H1 (cell line): ENCODE results near the gene CNPY2. TPM values are rescaled to one million over a fixed set of nuclear protein-coding genes. Genes with fewer than 3 reads are reported as not detected.

Experiments
- CHD2 ChIP-seq: IDR thresholded peaks from 2 replicates; pipeline ENCODE4 v1.6.1; 2012; ENCODE audit warnings: low read length, improper control_type of control experiment
- FOSL1 ChIP-seq: IDR thresholded peaks from 2 replicates; pipeline ENCODE4 v1.6.1; 2011; ENCODE audit warnings: mild to moderate bottlenecking, low read depth, low read length, moderate library complexity; ENCODE audit not compliant: insufficient read depth
- YY1 ChIP-seq: IDR thresholded peaks from 2 replicates; pipeline ENCODE4 v1.6.1; 2011; ENCODE audit warnings: low read depth, mild to moderate bottlenecking, low read length
- polyA plus RNA-seq, 7 experiments: library from polyadenylated mRNA; depleted of rRNA in 3 of 7; stranded (reverse) in 5 of 7; unstranded in 2 of 7; fragments of >200 nt in 5 of 7; fragments of 200-250 nt in 2 of 7; gene quantifications; 1 replicate in 5 of 7; 2 replicates in 1 of 7; 4 replicates in 1 of 7; pipeline versions ENCODE4 v1.2.1 to v1.2.3, GENCODE V29; 2011 to 2013; ENCODE audit warnings: missing spikeins in 2 of 7, mixed read lengths in 2 of 7
- total RNA-seq: library from RNA; stranded (reverse); fragmentation: NEBNext Ultra II Directional; extraction: Animal tissue kit (Norgen Biotek cat#: 25700); gene quantifications from 2 replicates; pipeline ENCODE4 v1.2.1, GENCODE V29; 2021

The CNPY2 gene
- total and polyA plus RNA-seq, 2 of the 8 experiments (the other 6 are each of a cell fraction or from before 2014, with no cell fraction given): 203 to 281 TPM

GRCh38 chr12:56308714-56309113, 7.1 kb downstream of the CNPY2 start (continued):
- TF ChIP-seq FOSL1 (no peak), CHD2 (no peak), YY1 (no peak)
